CD4-positive, alpha-beta T cell treated with Interleukin-15 for 1 hour (primary cell): ENCODE measurements around the gene GTF2E1.
"Not testable (repeated sequence)": the region's sequence is repeated elsewhere in the genome, so short reads cannot be mapped to it uniquely, and the experiment has no call there.

Experiments used
- DNase-seq: peaks from one replicate; pipeline ENCODE4 v3.0.0-alpha.2; 2020

The GTF2E1 gene

GRCh38 chr3:120742198-120742848 is at the start of gene GTF2E1, which contains the start of gene RABL3:
GTF2E1 (plus strand) TSS chr3:120742744; CDS start chr3:120750553, 7,809 bp downstream.
RABL3 (minus strand) TSS chr3:120742516; CDS start chr3:120742507, 9 bp downstream.
- DNase-seq = peak; percentile 98

DNA sequence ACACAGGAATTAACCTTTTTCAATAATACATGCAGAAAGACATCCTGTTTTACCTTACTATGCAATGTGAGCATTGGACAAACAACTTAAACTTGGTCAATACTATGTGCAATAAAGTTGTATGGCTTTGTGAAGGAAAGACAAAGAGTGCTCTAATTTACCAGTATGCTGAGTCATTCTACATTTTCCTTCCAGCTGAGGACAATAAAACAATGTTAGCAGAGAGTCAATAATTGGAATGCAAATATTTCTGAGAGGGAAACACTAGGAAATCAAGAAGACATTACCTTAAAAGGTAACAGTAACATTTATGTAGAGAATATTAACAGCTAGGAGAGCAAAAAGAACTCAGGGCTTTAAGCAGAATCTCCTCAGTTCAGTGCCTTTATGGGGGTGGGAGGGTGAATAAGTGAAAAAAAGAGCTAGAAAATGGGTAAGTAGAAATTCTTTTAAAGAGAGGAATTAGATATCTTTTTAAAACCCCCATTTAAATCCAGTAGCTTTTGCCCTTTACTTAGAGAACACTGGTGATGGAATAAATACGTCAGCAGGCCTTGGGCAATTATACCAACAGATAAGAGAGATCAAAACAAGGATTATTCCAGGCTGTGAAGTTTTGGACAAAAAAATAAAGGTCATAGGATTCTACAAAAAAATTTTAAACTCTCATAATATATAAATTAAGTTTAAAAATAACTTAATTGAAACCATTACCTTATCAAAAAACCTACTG is 48.9 kb upstream of the GTF2E1 start:
- no peak for DNase-seq

DNA sequence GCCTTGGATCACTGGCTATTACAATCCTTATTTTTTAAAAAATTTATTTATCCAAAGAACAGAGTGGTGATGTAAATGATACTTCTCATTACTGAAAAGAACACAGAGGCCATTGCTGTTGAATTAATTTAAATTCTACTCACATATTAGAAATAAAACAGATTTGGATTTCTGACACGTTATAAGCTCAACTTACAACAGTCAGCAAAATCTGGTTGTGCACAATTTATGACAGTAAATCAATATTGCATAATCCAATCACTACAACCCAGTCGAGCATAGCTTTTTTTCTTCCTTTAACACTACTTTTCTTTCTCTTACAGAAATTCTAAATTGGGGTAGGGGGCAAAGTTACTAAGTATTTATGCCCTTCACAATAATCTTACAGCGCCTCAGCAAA is 43.2 kb upstream of the GTF2E1 start:
- DNase-seq = no peak

DNA sequence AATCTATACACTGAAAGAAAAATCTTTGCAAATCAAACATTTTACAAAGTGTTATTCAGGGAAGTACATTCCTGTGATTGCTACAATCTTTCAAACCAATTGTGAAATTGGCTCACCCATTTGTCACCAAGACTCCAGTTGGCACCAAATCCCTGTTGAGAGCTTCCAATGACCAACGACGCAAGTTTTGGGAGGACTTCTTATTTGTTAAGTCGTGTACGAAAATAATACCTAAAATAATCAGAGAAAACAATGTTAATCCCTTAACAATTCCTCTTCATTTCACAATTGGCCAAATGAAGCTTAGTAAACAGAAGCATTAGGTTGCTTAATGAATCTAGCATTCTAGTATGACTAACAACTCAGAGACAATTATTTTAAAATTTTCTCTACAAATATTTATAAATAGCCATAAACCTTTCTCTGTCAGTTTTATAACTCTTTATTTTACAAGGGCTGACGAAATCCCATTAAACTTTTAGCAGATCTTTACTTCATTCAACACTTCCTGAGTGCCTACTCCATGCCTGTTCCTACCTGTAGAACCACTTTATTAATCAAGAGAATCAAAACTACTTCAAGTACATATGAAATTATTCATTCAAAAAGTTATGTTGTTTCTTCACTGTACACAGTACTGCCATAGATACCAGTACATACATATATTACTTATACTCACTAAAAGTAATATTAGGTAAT is 36.5 kb upstream of the GTF2E1 start:
- DNase-seq = no peak

- no peak for DNase-seq
These were observed 35.6 kb upstream of the GTF2E1 start for GRCh38 chr3:120706950-120707349.

DNA sequence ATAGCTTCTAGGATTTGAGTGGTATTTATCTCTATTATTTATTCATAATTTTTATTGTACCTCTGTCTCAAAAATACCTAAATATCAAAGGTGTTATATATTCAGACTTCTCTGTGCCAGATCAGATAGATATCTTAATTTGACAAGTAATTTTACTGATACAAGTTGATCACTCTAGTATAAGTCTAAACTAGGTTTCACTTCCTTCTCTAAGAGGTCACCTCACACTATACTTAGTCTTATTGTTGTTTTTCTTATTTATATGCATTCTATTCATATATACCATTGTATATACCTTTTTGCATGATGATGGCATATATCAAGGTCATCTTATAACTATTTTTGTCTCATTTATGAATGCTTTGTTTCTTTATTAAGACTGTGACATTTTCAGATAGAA is 34.1 kb upstream of the GTF2E1 start:
- no peak for DNase-seq

- no peak for DNase-seq
These were observed 32.2 kb upstream of the GTF2E1 start for GRCh38 chr3:120710369-120710768.

DNA sequence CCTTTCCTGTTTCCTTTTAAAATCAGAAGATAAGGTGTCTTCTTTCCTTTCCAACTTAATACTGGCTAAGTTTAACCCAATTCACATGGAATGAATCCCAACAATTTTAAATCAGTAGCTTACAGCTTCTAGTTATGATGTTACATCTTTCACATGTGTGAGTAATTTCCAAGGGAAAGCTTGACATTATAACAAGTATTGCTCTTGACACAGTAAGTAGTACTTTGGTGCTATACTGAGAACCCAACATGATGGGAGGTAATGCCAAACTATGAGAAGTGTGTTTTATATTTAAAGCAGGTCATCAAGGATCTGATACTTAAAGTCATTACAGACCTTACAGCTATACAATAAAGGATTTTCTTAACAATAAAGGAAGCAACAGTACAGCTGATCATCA is 29.3 kb upstream of the GTF2E1 start:
- DNase-seq = no peak

GRCh38 chr3:120719167-120719834 is 23.2 kb upstream of the GTF2E1 start:
- DNase-seq = peak; percentile 85

DNA sequence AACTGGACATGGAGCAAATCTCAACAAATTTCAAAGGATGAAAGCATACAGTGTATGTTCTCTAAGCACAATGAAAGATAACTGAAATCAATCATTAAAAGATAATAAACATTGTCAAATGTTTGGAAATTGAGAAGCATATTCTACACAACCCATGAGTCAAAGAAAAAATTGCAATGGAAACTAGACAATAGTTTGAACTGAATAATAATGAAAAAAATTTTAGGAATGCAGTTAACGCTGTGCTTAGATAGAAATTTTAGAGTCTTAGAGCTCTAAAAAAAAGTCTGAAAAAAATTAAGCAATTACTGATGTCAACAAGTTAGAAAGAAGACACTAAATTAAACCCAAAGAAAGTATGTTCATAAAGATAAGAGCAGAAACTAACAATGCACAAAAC is 15.8 kb upstream of the GTF2E1 start:
- DNase-seq = no peak

- DNase-seq = no peak
These were observed 11.7 kb upstream of the GTF2E1 start for GRCh38 chr3:120730576-120731542.

GRCh38 chr3:120738006-120738405 is 4.5 kb upstream of the GTF2E1 start:
- DNase-seq = not testable (repeated sequence)

- DNase-seq = no peak
These were observed 1.2 kb upstream of the GTF2E1 start for GRCh38 chr3:120741320-120741719.

GRCh38 chr3:120741837-120742197 is 727 bp upstream of the GTF2E1 start:
- DNase-seq = no peak

- peak; percentile 19 for DNase-seq
These were observed 363 bp downstream of the GTF2E1 start for GRCh38 chr3:120742849-120743365.

- no peak for DNase-seq
These were observed 1.1 kb downstream of the GTF2E1 start for GRCh38 chr3:120743556-120744195.

DNA sequence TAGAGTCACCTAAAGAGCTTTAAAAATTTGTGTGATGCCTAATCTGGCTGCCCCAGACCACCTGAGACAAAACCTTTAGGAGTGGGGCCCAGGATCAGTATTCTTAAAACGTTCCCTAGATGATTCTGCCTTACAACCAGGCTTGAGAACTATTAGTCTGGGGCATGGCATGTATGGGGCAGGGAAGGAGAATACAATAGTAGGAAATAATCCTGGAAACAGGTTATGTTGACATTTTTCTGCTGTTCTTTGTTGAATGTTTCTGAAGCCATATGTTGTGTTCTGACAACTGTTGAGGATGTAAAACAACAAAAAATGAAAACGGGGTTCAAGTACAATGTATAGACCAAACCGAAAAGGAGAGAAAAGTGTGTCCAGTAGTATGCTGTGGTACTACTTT is 2.9 kb downstream of the GTF2E1 start:
- DNase-seq = no peak

- DNase-seq = no peak
These were observed 7.3 kb downstream of the GTF2E1 start for GRCh38 chr3:120749843-120750242.

DNA sequence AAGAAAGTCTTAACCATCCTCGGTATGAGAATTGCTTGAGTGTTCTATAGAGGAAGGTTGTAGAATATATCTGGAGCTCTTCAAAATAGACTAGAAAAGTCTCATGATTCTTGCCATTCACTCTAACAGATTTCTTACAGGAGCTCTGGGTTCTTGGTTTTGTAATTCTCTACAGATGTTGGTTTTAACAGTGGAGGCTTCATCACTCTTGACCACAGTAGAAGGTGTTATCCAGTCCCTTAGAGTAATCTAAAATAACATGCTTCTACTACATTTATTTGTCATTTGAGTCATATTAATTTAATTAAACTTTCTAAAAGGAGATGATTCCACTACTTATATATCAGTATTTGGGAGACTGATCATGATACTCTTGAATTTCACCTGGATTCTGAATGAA is 9.7 kb downstream of the GTF2E1 start:
- DNase-seq = no peak

DNA sequence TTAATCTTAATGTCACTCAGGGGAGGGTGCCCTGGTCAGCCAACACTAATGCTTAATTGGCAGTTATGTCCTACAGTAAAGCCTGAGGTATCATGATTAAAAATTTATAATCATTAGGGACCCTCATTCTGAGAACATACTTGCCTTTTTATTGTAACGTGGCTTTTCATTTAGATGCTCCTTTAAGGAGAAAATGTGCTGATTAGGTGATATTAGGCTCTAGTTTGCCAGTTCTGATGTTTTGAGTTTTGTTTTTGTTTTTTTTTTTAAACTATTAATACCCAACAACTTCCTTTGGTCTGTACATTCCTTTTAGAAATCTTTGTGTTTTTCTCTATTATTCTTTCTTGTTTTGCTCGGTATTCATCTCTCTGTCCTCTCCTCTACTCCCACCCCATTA is 10.3 kb downstream of the GTF2E1 start:
- no peak for DNase-seq

GRCh38 chr3:120753810-120754209 is 11.3 kb downstream of the GTF2E1 start:
- DNase-seq = no peak
